ENCODE measurements around the gene COL5A1. TPM values are rescaled to one million over a fixed set of nuclear protein-coding genes. Genes with fewer than 3 reads are reported as not detected.

The COL5A1 gene
- total RNA-seq, 2 donors from 2014 or later: 10.9 to 22.0 TPM

- no peak for DNase-seq (ENCODE audit: low spot score)
- Histone ChIP-seq H3K27ac (no peak overlapping the region), H3K9me3 (no peaks in the 10 kb centered on the region), H3K36me3 (no peaks in the 10 kb centered on the region), H3K4me3 (no peak overlapping the region), H3K27me3 (no peaks in the 10 kb centered on the region), H3K4me1 (no peaks in the 10 kb centered on the region)
- TF ChIP-seq, protein P1, sequence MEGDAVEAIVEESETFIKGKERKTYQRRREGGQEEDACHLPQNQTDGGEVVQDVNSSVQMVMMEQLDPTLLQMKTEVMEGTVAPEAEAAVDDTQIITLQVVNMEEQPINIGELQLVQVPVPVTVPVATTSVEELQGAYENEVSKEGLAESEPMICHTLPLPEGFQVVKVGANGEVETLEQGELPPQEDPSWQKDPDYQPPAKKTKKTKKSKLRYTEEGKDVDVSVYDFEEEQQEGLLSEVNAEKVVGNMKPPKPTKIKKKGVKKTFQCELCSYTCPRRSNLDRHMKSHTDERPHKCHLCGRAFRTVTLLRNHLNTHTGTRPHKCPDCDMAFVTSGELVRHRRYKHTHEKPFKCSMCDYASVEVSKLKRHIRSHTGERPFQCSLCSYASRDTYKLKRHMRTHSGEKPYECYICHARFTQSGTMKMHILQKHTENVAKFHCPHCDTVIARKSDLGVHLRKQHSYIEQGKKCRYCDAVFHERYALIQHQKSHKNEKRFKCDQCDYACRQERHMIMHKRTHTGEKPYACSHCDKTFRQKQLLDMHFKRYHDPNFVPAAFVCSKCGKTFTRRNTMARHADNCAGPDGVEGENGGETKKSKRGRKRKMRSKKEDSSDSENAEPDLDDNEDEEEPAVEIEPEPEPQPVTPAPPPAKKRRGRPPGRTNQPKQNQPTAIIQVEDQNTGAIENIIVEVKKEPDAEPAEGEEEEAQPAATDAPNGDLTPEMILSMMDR (IDR thresholded peaks at IDR 0.05): no peak
Observed at GRCh38 chr9:134632329-134632728, 9.3 kb upstream of the COL5A1 start.

GRCh38 chr9:134633362-134634142 lies 8.1 kb upstream of the COL5A1 start:
- H3K36me3 ChIP-seq: no peaks in the 10 kb centered on the region
- no peaks in the 10 kb centered on the region for H3K27me3 ChIP-seq
- no peaks in the 10 kb centered on the region for H3K9me3 ChIP-seq
- no peak overlapping the region for H3K4me3 ChIP-seq
- H3K27ac ChIP-seq: no peak overlapping the region
- DNase-seq (ENCODE audit: low spot score): no peak
- no peaks in the 10 kb centered on the region for H3K4me1 ChIP-seq
- TF ChIP-seq, protein P1 (IDR thresholded peaks at IDR 0.05): no peak

GRCh38 chr9:134634176-134634575 lies 7.4 kb upstream of the COL5A1 start:
- H3K27ac ChIP-seq: no peak overlapping the region
- H3K9me3 ChIP-seq: no peaks in the 10 kb centered on the region
- DNase-seq (ENCODE audit: low spot score): no peak
- H3K36me3 ChIP-seq: no peaks in the 10 kb centered on the region
- no peak overlapping the region for H3K4me3 ChIP-seq
- no peaks in the 10 kb centered on the region for H3K27me3 ChIP-seq
- TF ChIP-seq, protein P1 (IDR thresholded peaks at IDR 0.05): no peak
- no peaks in the 10 kb centered on the region for H3K4me1 ChIP-seq

DNA sequence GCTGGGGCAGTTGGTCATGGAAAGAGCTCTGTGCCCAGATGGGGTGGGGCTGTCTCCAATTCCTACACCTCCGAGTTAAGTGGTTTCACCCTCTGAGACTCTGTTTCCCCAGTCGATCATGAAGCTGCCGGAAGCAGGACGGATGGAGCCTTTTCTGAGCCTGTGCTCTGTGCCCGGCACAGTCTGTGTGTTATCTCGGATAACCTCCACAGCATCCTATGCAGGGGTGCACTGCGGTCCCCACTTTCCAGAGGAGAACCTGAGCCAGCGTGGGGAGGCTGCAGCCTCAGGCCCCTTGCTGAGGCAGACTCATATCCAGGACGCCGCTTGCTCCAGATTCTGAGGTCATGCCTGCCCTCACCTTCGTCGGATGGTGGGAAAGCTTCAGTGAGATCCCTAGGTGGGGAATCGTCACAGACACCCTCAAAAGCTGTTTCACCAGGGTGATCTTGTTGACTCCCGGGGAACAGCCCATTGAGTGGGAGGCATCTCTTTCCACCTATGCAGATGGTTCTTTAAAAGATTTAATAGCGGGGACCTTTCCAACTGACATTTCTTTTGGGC lies 6.9 kb upstream of the COL5A1 start:
- DNase-seq (ENCODE audit: low spot score): no peak
- Histone ChIP-seq H3K27me3 (no peaks in the 10 kb centered on the region), H3K4me1 (no peaks in the 10 kb centered on the region), H3K9me3 (no peaks in the 10 kb centered on the region), H3K27ac (no peak overlapping the region), H3K4me3 (no peak overlapping the region), H3K36me3 (no peaks in the 10 kb centered on the region)
- TF ChIP-seq, protein P1 (IDR thresholded peaks at IDR 0.05): no peak

- TF ChIP-seq, protein P1 (IDR thresholded peaks at IDR 0.05): no peak
- H3K4me1 ChIP-seq: peaks cover 0 to 2% of the 10 kb centered on the region in 2 donors
- H3K27me3 ChIP-seq: no peaks in the 10 kb centered on the region
- no peak overlapping the region for H3K27ac ChIP-seq
- H3K9me3 ChIP-seq: no peaks in the 10 kb centered on the region
- no peak for DNase-seq (ENCODE audit: low spot score)
- H3K36me3 ChIP-seq: no peaks in the 10 kb centered on the region
- no peak overlapping the region for H3K4me3 ChIP-seq
Observed at GRCh38 chr9:134635351-134636148, 6.1 kb upstream of the COL5A1 start.

Data from right atrium auricular region (tissue), 2 donors.